ENCODE data around the gene TBKBP1. TPM values are rescaled to one million over a fixed set of nuclear protein-coding genes. Genes with fewer than 3 reads are reported as not detected.

The TBKBP1 gene
- total RNA-seq, 1 experiment from 2014 or later, result 33.2 TPM

- Histone ChIP-seq H4K5ac (ENCODE audit: insufficient read length, low read depth, low read length) (no peak overlapping the region), H3K4me2 (ENCODE audit: insufficient read depth, insufficient read length, low read length) (no peak overlapping the region), H2BK12ac (ENCODE audit: insufficient read length, low read depth, low read length) (no peak overlapping the region), H2AK5ac (ENCODE audit: insufficient read length, low read length) (no peak overlapping the region), H4K91ac (ENCODE audit: insufficient read length, low read depth, low read length) (no peak overlapping the region), H3K4me1 (ENCODE audit: insufficient read depth, low read length) (no peaks in the 10 kb centered on the region), H3K27me3 (ENCODE audit: insufficient read depth, low read length) (peaks cover 9% of the 10 kb centered on the region; the same call in 1 of the 2 replicates), H3K27ac (ENCODE audit: insufficient read length, low read depth, low read length) (no peak overlapping the region), H2BK120ac (ENCODE audit: low read depth, low read length, poor library complexity, severe bottlenecking) (no peak overlapping the region), H3K18ac (ENCODE audit: insufficient read length, low read depth, low read length) (no peak overlapping the region), H3K79me1 (ENCODE audit: insufficient read depth, low read depth, low read length, poor library complexity, severe bottlenecking) (no peaks in the 10 kb centered on the region), H2BK5ac (ENCODE audit: insufficient read length, low read length) (no peak overlapping the region), H4K8ac (replicated peaks; ENCODE audit: insufficient read length, low read depth, low read length) (no peak overlapping the region), H3K23ac (ENCODE audit: insufficient read length, low read depth, low read length) (no peak overlapping the region), H3K56ac (ENCODE audit: insufficient read length, low read depth, low read length) (no peak overlapping the region), H3T11ph (ENCODE audit: low read length) (no peak overlapping the region), H3K9ac (ENCODE audit: extremely low read depth, insufficient read length, low read length) (no peak overlapping the region), H2BK15ac (ENCODE audit: low read depth, low read length) (no peak overlapping the region), H3K4ac (ENCODE audit: low read depth, low read length) (no peak overlapping the region), H4K20me1 (ENCODE audit: control insufficient read depth, insufficient read depth, insufficient read length) (no peaks in the 10 kb centered on the region), H3K14ac (ENCODE audit: insufficient read depth, low read length) (no peak overlapping the region), H3K9me3 (ENCODE audit: control insufficient read depth, low read depth, low read length) (no peaks in the 10 kb centered on the region), H3K23me2 (ENCODE audit: insufficient read length, low read depth, low read length, poor library complexity, severe bottlenecking) (peaks cover 3% of the 10 kb centered on the region), H2AFZ (ENCODE audit: low read length) (no peak overlapping the region), H2BK20ac (ENCODE audit: low read depth, low read length, poor library complexity, severe bottlenecking) (no peak overlapping the region), H3K79me2 (ENCODE audit: insufficient read depth, low read length) (no peaks in the 10 kb centered on the region)
- H3K4me1 Mint-ChIP-seq, result peaks cover 10 to 22% of the 10 kb centered on the region in 2 experiments
- no peak overlapping the region for H3K27ac Mint-ChIP-seq
- H3K36me3 Mint-ChIP-seq (ENCODE audit: insufficient read depth in 1 of 3, low read depth in 3 of 3), result no peaks in the 10 kb centered on the region; a peak in 1 of 7 replicates
- H3K27me3 Mint-ChIP-seq (ENCODE audit: low read depth), result peaks cover 60% of the 10 kb centered on the region
- no peak for DNase-seq
- H3K9me3 Mint-ChIP-seq, result no peaks in the 10 kb centered on the region
- no CpG with 5 or more reads among the region's 4 CpGs for WGBS (ENCODE audit: extremely low coverage, insufficient read length, low lambda C conversion rate)
- TF ChIP-seq CTCF (conservative IDR thresholded peaks at IDR 0.05), result no peak
- H3K4me3 Mint-ChIP-seq, result no peak overlapping the region
Measured at GRCh38 chr17:47728214-47728877, 34.4 kb downstream of the TBKBP1 start.

Data from H9 (cell line).